ENCODE results near the gene AKAP7. TPM values are rescaled to one million over a fixed set of nuclear protein-coding genes. Genes with fewer than 3 reads are reported as not detected.
"Not testable (repeated sequence)": the region's sequence is repeated elsewhere in the genome, so short reads cannot be mapped to it uniquely, and the experiment has no call there.

Gene AKAP7
- polyA plus RNA-seq, 3 donors from 2014 or later, result 11.0 to 15.1 (median 12.0) TPM

DNA sequence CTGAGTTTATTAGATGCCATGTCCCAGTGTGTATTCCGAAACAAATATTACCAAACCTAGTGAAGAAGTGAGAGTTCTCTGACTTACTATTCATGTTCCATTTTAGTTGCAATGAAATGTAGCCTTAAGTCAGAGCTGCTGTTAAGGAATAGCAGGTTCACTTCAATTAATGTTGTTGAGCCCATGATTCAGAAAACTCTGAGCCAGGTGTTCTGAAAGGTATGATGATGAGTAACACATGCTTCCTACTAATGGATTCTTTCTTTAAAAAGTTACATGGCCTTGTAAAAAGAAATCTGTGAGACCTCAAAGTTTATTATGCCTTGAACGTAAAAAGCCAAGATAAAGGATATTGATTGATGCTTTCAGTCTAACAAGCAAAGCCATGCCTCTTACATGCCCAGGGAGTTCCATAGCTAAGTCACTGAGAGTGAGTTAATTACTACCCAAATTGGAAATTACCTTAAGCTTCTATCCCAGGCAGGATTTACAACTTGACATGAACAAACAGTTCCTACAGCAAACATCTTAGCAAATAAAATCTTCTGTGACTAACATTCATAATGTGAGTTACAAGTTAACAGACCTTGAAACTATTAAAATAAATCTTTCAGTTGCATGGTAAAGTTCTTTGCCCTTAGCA lies 122.9 kb downstream of the AKAP7 start:
- H3K9me3 Mint-ChIP-seq, result no peaks in the 10 kb centered on the region
- no peak overlapping the region for H3K4me3 Mint-ChIP-seq
- H3K27me3 Mint-ChIP-seq (ENCODE audit: low read depth in 3 of 3), result no peaks in the 10 kb centered on the region
- peaks cover 10 to 22% of the 10 kb centered on the region in 2 donors for H3K4me1 Mint-ChIP-seq
- DNase-seq, result no peak
- peak overlapping the region in 1 of 6 donors; percentile 55 for H3K27ac Mint-ChIP-seq
- H3K36me3 Mint-ChIP-seq, result peaks cover 5 to 10% (median 9%) of the 10 kb centered on the region in 3 donors

DNA sequence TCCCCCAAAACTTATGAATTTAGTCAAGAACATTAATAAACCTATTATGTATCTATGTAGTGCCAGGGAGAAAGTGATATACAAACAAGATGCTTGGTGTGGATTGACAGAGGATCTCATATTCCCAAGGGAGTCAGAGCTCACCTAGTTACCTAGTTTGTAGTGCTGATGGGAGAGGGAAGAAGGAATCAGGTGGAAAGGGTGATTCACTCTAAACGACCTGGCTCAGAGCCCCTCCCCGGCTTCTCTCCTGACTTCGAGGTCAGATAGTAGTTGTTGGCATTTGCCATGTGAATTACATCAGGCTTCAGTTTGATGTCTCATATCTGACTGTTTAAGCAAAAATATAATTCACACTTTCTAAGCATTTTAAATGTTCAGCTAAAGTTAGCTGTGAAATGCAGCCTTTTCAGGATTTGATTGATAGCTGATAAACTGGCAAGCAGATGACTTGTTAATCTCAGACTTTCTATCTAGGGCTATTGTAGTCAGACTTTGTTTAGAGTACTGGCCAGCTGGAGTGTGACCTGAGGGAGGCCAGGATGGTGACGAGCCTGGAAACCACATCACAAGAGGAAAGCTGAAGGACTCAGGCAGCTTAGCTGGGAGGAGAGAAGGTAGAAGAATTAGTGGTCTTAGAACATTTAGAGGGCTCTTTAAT lies 123.7 kb downstream of the AKAP7 start:
- no peak for DNase-seq
- Mint-ChIP-seq H3K9me3 (no peaks in the 10 kb centered on the region), H3K36me3 (peaks cover 5 to 9% (median 9%) of the 10 kb centered on the region in 3 donors), H3K27me3 (ENCODE audit: low read depth in 3 of 3) (peaks cover 0 to 2% (median 0%) of the 10 kb centered on the region in 3 donors), H3K4me1 (peaks cover 10 to 22% of the 10 kb centered on the region in 2 donors), H3K4me3 (no peak overlapping the region), H3K27ac (peak overlapping the region in 3 of 6 donors; percentile 50 to 54 (median 52))

DNA sequence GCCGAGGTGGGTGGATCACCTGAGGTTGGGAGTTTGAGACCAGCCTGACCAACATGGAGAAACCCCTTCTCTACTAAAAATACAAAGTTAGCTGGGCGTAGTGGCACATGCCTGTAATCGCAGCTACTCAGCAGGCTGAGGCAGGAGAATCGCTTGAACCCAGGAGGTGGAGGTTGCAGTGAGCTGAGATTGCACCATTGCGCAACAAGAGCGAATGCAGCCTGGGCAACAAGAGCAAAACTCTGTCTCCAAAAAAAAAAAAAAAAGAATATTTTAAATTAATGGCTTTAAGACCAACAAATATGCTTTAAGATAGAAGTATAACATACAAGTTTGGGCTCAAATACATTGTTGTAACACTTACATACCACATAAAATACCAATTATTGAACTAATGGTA lies 125.7 kb downstream of the AKAP7 start:
- not testable (repeated sequence) for DNase-seq; H3K9me3 Mint-ChIP-seq; H3K4me3 Mint-ChIP-seq; H3K36me3 Mint-ChIP-seq; H3K27me3 Mint-ChIP-seq (ENCODE audit: low read depth in 3 of 3); H3K27ac Mint-ChIP-seq
- peaks cover 6 to 13% of the 10 kb centered on the region in 2 donors for H3K4me1 Mint-ChIP-seq

DNA sequence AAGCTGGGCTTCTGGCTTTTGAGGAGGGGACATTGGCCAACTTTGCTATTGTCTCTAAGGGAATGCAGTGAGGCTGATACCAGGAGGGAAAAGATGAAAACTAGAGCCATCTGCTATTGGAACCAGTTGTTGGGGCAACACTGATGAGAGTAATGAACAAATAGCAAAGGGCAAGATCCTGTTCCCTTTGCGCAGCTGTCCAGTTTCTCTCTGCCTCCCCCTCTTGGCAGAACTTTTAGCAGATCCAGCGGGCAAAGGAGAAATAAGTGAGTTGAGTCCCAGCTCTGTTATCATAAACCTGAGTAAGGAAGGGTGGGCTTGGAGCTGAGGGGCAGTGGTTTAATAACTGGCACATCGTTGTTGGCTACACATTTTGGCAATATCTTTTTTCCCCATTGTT lies 126.8 kb downstream of the AKAP7 start:
- H3K27ac Mint-ChIP-seq, result peak overlapping the region in 1 of 6 donors; percentile 29
- H3K36me3 Mint-ChIP-seq, result peaks cover 5 to 9% (median 9%) of the 10 kb centered on the region in 3 donors
- peaks cover 6 to 12% of the 10 kb centered on the region in 2 donors for H3K4me1 Mint-ChIP-seq

DNA sequence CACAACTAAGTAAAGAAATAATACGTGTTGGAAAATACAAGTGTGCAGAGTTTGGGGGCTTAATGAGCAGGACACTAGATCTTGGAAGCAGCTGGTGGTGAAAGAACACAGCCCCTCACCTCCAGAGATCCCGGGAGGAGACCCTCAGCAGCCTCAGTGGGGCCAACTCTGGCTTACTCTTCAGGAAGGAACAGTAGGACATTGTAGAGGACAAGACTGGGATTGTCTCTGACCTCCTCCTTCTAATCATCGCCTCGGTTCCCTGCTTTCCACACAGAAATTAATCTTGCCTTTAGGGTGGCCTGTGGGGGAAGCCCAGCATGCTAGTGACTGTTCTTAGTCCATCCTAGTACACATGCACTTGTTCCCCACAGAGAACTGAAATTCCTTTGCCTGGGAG lies 130.7 kb downstream of the AKAP7 start:
- DNase-seq, result no peak
- no peak overlapping the region for H3K4me3 Mint-ChIP-seq
- peak overlapping the region in 1 of 6 donors; percentile 40 for H3K27ac Mint-ChIP-seq
- peaks cover 16 to 22% (median 17%) of the 10 kb centered on the region in 3 donors for H3K36me3 Mint-ChIP-seq
- peaks cover 0 to 2% (median 1%) of the 10 kb centered on the region in 3 donors for H3K27me3 Mint-ChIP-seq (ENCODE audit: low read depth in 3 of 3)
- peaks cover 4 to 5% of the 10 kb centered on the region in 2 donors for H3K4me1 Mint-ChIP-seq
- H3K9me3 Mint-ChIP-seq, result peaks cover 0 to 8% (median 1%) of the 10 kb centered on the region in 6 donors

More for the DNA sequence above, 126.8 kb downstream of the AKAP7 start:
- Mint-ChIP-seq H3K27me3 (ENCODE audit: low read depth in 3 of 3) (peaks cover 0 to 2% (median 0%) of the 10 kb centered on the region in 3 donors), H3K9me3 (no peaks in the 10 kb centered on the region), H3K4me3 (no peak overlapping the region)
- no peak for DNase-seq

DNA sequence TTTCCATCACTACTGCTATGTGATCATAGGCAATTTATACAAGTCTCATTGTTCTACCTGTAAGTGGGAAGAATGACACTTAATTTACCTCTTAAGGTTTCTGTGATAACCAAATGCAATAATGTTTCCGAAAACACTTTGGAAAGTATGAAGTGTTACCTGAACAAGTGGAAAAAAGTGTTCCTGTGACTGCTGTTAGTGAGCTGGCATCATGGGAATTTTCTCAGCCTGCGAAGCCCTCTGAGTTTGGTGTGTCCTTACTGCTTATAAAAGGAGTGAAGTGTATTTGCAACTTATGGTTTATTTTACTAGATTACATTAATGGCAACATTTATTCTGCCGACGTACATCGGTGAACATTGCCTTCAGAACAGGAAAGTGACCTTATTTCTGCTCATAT lies 133.0 kb downstream of the AKAP7 start:
- peaks cover 0 to 9% (median 1%) of the 10 kb centered on the region in 6 donors for H3K9me3 Mint-ChIP-seq
- no peak for DNase-seq
- peaks cover 0 to 2% (median 1%) of the 10 kb centered on the region in 3 donors for H3K27me3 Mint-ChIP-seq (ENCODE audit: low read depth in 3 of 3)
- H3K4me3 Mint-ChIP-seq, result no peak overlapping the region
- H3K36me3 Mint-ChIP-seq, result peaks cover 17 to 21% (median 19%) of the 10 kb centered on the region in 3 donors
- peaks cover 0 to 4% of the 10 kb centered on the region in 2 donors for H3K4me1 Mint-ChIP-seq
- H3K27ac Mint-ChIP-seq, result no peak overlapping the region

DNA sequence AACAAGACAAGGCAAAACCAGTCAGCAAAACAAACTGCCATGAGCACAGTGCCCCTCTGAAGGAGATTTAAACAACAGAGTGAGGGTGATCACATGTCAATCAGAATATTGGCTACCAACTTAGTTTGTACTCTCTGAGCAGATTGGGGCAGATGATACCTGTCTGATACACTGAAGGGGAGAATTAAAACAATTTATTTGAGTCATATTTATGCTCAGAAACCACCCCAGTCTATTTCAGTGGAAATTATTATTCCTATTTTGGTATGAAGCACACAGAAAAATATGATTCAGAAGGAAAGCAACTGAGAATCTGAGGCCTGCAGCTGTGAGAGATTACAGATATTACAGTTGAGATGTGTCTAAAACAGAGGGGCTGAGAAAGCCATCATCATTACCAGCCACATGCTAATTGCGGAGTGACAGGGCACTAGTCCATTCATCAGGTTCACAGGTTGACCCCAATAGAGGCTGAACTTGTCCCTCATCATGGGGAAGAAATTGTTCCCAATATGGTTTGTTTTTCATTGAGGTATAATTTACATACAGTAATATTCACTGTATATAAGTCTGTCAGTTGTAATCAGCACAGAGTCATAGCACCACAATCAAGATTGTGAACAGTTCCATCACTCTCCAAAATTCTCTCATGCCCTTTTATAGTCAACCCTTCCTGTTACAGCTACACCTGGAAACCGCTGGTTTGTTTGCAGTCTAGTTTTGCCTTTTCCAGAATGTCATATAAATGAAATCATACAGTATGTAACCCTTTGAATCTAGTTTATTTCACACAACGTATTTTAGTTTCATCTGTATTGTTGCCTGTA lies 134.5 kb downstream of the AKAP7 start:
- DNase-seq, result no peak
- Mint-ChIP-seq H3K27ac (no peak overlapping the region), H3K36me3 (peaks cover 21 to 30% (median 27%) of the 10 kb centered on the region in 3 donors), H3K9me3 (peaks cover 0 to 9% (median 1%) of the 10 kb centered on the region in 6 donors), H3K27me3 (ENCODE audit: low read depth in 3 of 3) (peaks cover 0 to 1% (median 1%) of the 10 kb centered on the region in 3 donors), H3K4me3 (no peak overlapping the region), H3K4me1 (peaks cover 2 to 5% of the 10 kb centered on the region in 2 donors)

DNA sequence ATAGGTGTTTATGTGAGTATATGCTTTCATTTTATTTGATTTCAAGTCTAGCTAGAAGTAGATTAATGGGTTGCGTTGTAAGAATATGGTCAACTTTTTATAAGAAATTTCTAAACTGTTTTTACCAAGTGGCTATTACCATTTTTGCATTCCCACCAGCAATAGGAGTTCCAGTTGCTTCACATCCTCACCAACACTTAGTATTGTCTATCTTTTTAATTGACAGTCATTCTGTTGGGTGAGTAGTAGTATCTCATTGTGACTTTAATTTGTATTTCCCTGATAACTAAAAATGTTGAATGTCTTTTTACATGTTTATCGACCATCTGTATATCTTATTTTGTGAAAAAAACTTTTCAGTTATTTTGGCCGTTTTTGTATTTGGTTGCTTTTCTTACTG lies 135.3 kb downstream of the AKAP7 start:
- DNase-seq, result no peak
- Mint-ChIP-seq H3K4me3 (no peak overlapping the region), H3K36me3 (peaks cover 21 to 30% (median 28%) of the 10 kb centered on the region in 3 donors), H3K9me3 (peaks cover 0 to 9% (median 1%) of the 10 kb centered on the region in 6 donors), H3K27ac (no peak overlapping the region), H3K4me1 (peaks cover 3 to 5% of the 10 kb centered on the region in 2 donors), H3K27me3 (ENCODE audit: low read depth in 3 of 3) (peaks cover 0 to 2% (median 1%) of the 10 kb centered on the region in 3 donors)

DNA sequence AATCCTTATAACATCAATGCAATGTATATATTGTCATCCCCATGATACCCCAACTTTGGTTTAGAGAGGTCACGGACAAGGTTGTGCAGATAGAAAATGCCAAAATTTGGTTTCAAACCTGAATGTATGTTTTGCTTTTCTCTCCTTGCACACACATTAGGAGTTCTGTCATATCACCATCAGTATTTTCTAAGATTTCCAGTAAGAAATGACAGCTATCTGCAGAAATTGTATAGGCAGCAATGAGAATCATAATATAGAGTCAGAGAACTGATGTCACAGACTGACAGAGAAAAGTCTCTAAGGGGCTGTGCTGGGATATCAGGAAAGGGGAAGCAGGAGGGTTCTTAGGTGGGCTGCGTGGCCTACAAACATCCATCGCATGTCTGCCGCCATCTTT lies 140.0 kb downstream of the AKAP7 start:
- no peak overlapping the region for H3K27ac Mint-ChIP-seq

DNA sequence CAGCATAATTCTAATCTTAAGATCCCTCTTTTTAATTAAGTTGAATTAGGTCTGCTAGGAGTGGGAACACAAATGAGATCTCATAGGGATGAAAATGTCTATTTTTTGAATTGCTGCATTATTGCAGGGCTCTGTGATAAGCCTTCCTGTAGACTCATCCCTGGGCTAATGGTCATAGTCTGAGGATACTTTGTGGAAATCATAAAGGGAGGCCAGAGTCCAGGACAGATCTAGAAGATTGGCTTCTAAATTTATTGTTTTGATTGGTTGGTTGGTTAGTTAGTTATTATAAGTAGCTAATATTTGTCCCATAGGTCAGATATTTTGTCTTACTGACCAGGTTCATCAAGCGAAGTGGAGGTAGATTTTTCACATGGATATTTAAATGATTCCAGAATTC lies 142.3 kb downstream of the AKAP7 start:
- H3K27me3 Mint-ChIP-seq (ENCODE audit: low read depth in 3 of 3), result peaks cover 0 to 2% (median 0%) of the 10 kb centered on the region in 3 donors
- H3K4me1 Mint-ChIP-seq, result peaks cover 22 to 27% of the 10 kb centered on the region in 2 donors
- H3K4me3 Mint-ChIP-seq, result no peak overlapping the region
- H3K9me3 Mint-ChIP-seq, result no peaks in the 10 kb centered on the region
- peak overlapping the region in 2 of 6 donors; percentile 6 to 9 for H3K27ac Mint-ChIP-seq
- DNase-seq, result no peak
- peaks cover 14 to 28% (median 17%) of the 10 kb centered on the region in 3 donors for H3K36me3 Mint-ChIP-seq

More for the DNA sequence above, 140.0 kb downstream of the AKAP7 start:
- H3K4me3 Mint-ChIP-seq, result no peak overlapping the region
- peaks cover 0 to 8% (median 1%) of the 10 kb centered on the region in 6 donors for H3K9me3 Mint-ChIP-seq
- H3K27me3 Mint-ChIP-seq (ENCODE audit: low read depth in 3 of 3), result peaks cover 0 to 2% (median under 1%) of the 10 kb centered on the region in 3 donors
- peaks cover 5 to 7% of the 10 kb centered on the region in 2 donors for H3K4me1 Mint-ChIP-seq
- H3K36me3 Mint-ChIP-seq, result peaks cover 19 to 28% (median 25%) of the 10 kb centered on the region in 3 donors
- DNase-seq, result no peak

DNA sequence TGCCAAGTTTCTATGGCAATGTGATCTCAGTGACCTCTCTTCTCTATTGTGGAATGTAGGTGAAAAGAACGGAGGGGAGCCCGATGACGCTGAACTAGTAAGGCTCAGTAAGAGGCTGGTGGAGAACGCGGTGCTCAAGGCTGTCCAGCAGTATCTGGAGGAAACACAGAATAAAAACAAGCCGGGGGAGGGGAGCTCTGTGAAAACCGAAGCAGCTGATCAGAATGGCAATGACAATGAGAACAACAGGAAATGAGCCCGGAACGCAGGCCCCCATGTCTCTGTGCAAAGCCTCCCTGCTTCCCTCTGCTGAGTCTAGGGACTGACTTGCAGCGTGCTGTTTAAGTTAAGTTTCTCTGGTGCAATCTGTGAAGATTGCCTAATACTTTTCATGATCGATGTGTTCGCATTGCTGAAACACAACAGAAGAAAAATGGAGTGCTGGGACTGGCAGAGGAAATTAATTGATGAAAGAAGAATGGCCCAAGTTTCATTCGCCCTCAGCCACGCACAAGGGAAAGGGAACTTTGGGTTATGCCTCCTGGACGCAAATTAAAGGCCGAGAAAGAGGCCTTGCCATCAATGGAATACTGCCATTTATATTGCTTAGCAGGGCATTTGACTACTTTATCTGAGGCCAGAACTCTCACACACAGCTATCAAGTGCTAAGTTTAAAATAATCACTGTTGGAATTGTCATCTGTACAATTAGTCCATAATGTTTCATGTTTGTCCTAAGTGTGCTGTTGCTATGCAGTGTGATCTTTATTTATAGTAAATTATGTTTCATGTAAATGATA lies 146.4 kb downstream of the AKAP7 start:
- Mint-ChIP-seq H3K4me3 (peak overlapping the region; percentile 78 to 92 (median 85)), H3K27me3 (ENCODE audit: low read depth in 3 of 3) (no peaks in the 10 kb centered on the region), H3K36me3 (peaks cover 12 to 28% (median 24%) of the 10 kb centered on the region in 3 donors), H3K27ac (peak overlapping the region; percentile 84 to 97 (median 94)), H3K4me1 (peaks cover 24 to 25% of the 10 kb centered on the region in 2 donors), H3K9me3 (no peaks in the 10 kb centered on the region)
- DNase-seq, result peak; percentile 59 to 72 (median 60)

DNA sequence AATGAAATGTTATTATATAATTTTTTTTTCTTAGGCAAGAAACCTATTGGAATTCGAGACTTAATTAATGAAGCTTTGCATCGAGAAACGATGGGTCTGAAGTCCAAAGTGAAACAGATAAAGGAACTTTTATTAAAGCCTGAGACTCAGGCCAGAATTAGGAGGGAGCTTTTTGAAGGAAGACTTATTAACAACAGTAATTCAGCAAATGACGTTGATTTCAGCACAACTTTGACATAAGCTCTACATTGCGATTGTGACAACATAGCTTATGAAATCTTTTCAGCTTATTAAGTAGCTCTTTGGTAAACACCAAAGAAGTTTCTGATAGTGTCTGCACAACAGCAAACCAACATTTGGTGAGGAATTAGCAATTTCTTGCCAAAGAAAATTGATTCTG lies 147.1 kb downstream of the AKAP7 start:
- peaks cover 0 to under 1% (median 0%) of the 10 kb centered on the region in 3 donors for H3K27me3 Mint-ChIP-seq (ENCODE audit: low read depth in 3 of 3)
- H3K4me3 Mint-ChIP-seq, result no peak overlapping the region
- H3K4me1 Mint-ChIP-seq, result peaks cover 24 to 25% of the 10 kb centered on the region in 2 donors
- peaks cover 17 to 28% (median 24%) of the 10 kb centered on the region in 3 donors for H3K36me3 Mint-ChIP-seq
- no peaks in the 10 kb centered on the region for H3K9me3 Mint-ChIP-seq
- DNase-seq, result no peak
- H3K27ac Mint-ChIP-seq, result peak overlapping the region in 2 of 6 donors; percentile 29 to 84

All from immature natural killer cell (primary cell).